ENCODE results near the gene PPP6R3. TPM values are rescaled to one million over a fixed set of nuclear protein-coding genes. Genes with fewer than 3 reads are reported as not detected.

The PPP6R3 gene
- total and polyA plus RNA-seq, 10 of the 15 experiments (the other 5 are each of a cell fraction or from before 2014, with no cell fraction given): 12.4 to 123 (median 74.1) TPM

- DNase-seq (ENCODE audit: low read depth, low spot score) (no peak), ATAC-seq (no peak), FAIRE-seq (no peak)
- Histone ChIP-seq H3K4me1 (ENCODE audit: control insufficient read depth, insufficient read depth, low read length) (no peaks in the 10 kb centered on the region), H3K9ac (ENCODE audit: control insufficient read depth, insufficient read depth, low read length) (no peak overlapping the region), H3K4me2 (ENCODE audit: control insufficient read depth, insufficient read depth) (no peak overlapping the region), H3K36me3 (ENCODE audit: control insufficient read depth in 2 of 2, insufficient read depth in 2 of 2, low read length in 1 of 2) (peaks cover 15 to 28% of the 10 kb centered on the region in 2 experiments), H2AFZ (ENCODE audit: control insufficient read depth, low read depth, low read length) (no peak overlapping the region), H3K9me3 (replicated peaks; ENCODE audit: control insufficient read depth, insufficient read depth, low read length) (peaks cover 10% of the 10 kb centered on the region; the same call in 2 of the 3 replicates), H4K20me1 (ENCODE audit: control insufficient read depth, insufficient read depth) (no peaks in the 10 kb centered on the region), H3K27ac (ENCODE audit: control insufficient read depth, insufficient read depth) (no peak overlapping the region), H3K79me2 (ENCODE audit: control insufficient read depth, insufficient read depth, low read length) (no peaks in the 10 kb centered on the region), H3K4me3 (no peak overlapping the region), H3K27me3 (replicated peaks in 1 of 2; ENCODE audit: control insufficient read depth in 2 of 2, insufficient read depth in 2 of 2, low read length in 1 of 2) (no peaks in the 10 kb centered on the region)
- in situ Hi-C loops (cut with MboI): no loop called here
- ChIA-PET POLR2A (no interaction called here), RAD21 (ENCODE audit: unreplicated experiment) (no interaction called here), SMC1A (ENCODE audit: uncharacterized antibody, unreplicated experiment) (no interaction called here), CTCF (no interaction called here)
- no peak for TF ChIP-seq NBN (IDR thresholded peaks at IDR 0.05)
- TF ChIP-seq ZSCAN29 (IDR thresholded peaks at IDR 0.05): no peak
- intact Hi-C loops (cut with micrococcal nuclease; ENCODE audit: unreplicated experiment): no loop called here
- no TSS peak for BruUV-seq (replicated peaks)
- 83% methylated on average over 16 of the region's 21 CpGs for WGBS (ENCODE audit: insufficient coverage, insufficient replicate concordance, low lambda C conversion rate, missing lambda C conversion rate)
Measured at GRCh38 chr11:68425866-68426380, 34.6 kb upstream of the PPP6R3 start.

DNA sequence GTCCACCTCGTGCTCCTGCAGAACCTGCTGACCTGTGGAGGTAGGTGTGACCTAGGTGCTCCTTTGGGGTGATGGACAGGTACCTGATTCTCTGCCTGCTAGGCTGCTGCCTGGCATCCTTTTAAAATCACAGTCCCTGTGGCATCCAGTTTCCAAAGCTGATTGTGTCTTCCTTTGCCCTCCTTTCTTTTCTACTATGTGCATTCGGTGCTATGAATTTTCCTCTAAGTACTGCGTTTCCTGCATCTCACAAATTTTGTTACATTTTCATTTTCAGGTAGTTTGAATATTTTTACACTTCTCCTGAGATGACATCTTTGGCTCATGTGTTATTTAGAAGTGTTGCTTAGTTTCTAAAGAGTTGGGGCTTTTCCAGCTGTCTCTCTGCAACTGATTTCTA, 30.9 kb upstream of the PPP6R3 start:
- no peak overlapping the region for H3K27ac ChIP-seq (ENCODE audit: control insufficient read depth, insufficient read depth)
- ChIA-PET RAD21 (ENCODE audit: unreplicated experiment) (no interaction called here), SMC1A (ENCODE audit: uncharacterized antibody, unreplicated experiment) (no interaction called here), POLR2A (interaction anchor here (0.5 to 0.6 kb wide), 3 partner anchors 183 to 431 kb away, joined by 3 to 5 read pairs (median 4); no protein-coding TSS in a partner anchor), CTCF (no interaction called here)
- TF ChIP-seq CBX5 (IDR thresholded peaks at IDR 0.05; ENCODE audit: low read depth) (0 out of 2 replicates have a peak, but pooled peaks have one; percentile 29), PKNOX1 (IDR thresholded peaks at IDR 0.05) (no peak), POU2F2 (IDR thresholded peaks at IDR 0.05; ENCODE audit: borderline replicate concordance, low read depth, low read length) (no peak), SMC3 (IDR thresholded peaks at IDR 0.05; ENCODE audit: borderline replicate concordance, low read length) (no peak)
- TF ChIP-seq, protein P1, sequence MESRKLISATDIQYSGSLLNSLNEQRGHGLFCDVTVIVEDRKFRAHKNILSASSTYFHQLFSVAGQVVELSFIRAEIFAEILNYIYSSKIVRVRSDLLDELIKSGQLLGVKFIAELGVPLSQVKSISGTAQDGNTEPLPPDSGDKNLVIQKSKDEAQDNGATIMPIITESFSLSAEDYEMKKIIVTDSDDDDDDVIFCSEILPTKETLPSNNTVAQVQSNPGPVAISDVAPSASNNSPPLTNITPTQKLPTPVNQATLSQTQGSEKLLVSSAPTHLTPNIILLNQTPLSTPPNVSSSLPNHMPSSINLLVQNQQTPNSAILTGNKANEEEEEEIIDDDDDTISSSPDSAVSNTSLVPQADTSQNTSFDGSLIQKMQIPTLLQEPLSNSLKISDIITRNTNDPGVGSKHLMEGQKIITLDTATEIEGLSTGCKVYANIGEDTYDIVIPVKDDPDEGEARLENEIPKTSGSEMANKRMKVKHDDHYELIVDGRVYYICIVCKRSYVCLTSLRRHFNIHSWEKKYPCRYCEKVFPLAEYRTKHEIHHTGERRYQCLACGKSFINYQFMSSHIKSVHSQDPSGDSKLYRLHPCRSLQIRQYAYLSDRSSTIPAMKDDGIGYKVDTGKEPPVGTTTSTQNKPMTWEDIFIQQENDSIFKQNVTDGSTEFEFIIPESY (IDR thresholded peaks at IDR 0.05): no peak
- TF ChIP-seq, protein P2, sequence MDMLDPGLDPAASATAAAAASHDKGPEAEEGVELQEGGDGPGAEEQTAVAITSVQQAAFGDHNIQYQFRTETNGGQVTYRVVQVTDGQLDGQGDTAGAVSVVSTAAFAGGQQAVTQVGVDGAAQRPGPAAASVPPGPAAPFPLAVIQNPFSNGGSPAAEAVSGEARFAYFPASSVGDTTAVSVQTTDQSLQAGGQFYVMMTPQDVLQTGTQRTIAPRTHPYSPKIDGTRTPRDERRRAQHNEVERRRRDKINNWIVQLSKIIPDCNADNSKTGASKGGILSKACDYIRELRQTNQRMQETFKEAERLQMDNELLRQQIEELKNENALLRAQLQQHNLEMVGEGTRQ (IDR thresholded peaks at IDR 0.05; ENCODE audit: borderline replicate concordance, low read depth, low read length): no peak
- H3K36me3 ChIP-seq (ENCODE audit: control insufficient read depth in 2 of 2, insufficient read depth in 2 of 2, low read length in 1 of 2): peaks cover 11 to 28% of the 10 kb centered on the region in 2 experiments
- no peak overlapping the region; the same call in 1 of the 2 replicates for H3K4me3 ChIP-seq
- no peaks in the 10 kb centered on the region for H3K79me2 ChIP-seq (ENCODE audit: control insufficient read depth, insufficient read depth, low read length)
- no peaks in the 10 kb centered on the region for H4K20me1 ChIP-seq (ENCODE audit: control insufficient read depth, insufficient read depth)
- no TSS peak for BruUV-seq (replicated peaks)
- ATAC-seq (no peak), DNase-seq (ENCODE audit: low read depth, low spot score) (no peak), FAIRE-seq (no peak)
- H3K4me1 ChIP-seq (ENCODE audit: control insufficient read depth, insufficient read depth, low read length): no peaks in the 10 kb centered on the region
- peaks cover 10% of the 10 kb centered on the region; the same call in 2 of the 3 replicates for H3K9me3 ChIP-seq (replicated peaks; ENCODE audit: control insufficient read depth, insufficient read depth, low read length)
- H2AFZ ChIP-seq (ENCODE audit: control insufficient read depth, low read depth, low read length): no peak overlapping the region
- intact Hi-C loops (cut with micrococcal nuclease; ENCODE audit: unreplicated experiment): no loop called here
- H3K9ac ChIP-seq (ENCODE audit: control insufficient read depth, insufficient read depth, low read length): no peak overlapping the region
- H3K27me3 ChIP-seq (replicated peaks in 1 of 2; ENCODE audit: control insufficient read depth in 2 of 2, insufficient read depth in 2 of 2, low read length in 1 of 2): no peaks in the 10 kb centered on the region
- in situ Hi-C loops (cut with MboI): no loop called here
- H3K4me2 ChIP-seq (ENCODE audit: control insufficient read depth, insufficient read depth): no peak overlapping the region
- 61% methylated on average over 3 of the region's 3 CpGs for WGBS (ENCODE audit: insufficient coverage, insufficient replicate concordance, low lambda C conversion rate, missing lambda C conversion rate)
